Motor neuron (in vitro differentiated cells): ENCODE data around the gene ZCCHC7. TPM values are rescaled to one million over a fixed set of nuclear protein-coding genes. Genes with fewer than 3 reads are reported as not detected.

Source experiments
- total RNA-seq, 8 experiments: library from RNA; unstranded; fragments of 300-600 nt; gene quantifications; 2 replicates each; pipeline versions ENCODE4 v1.2.3 to v1.2.4, GENCODE V29; 2022

The ZCCHC7 gene
- total RNA-seq, 8 experiments from 2014 or later: 17.2 to 48.3 (median 25.3) TPM

Other genes starting within 250 kb of the ZCCHC7 start
- gene PAX5, start 86.3 kb upstream of the ZCCHC7 start, total RNA-seq: 1 to 10 TPM in 3 of 8 experiments, under 1 TPM in 5; 0.09 to 1.5 (median 0.61) TPM